Caco-2 (cell line): Measurements from ENCODE around the gene CDS1. TPM values are rescaled to one million over a fixed set of nuclear protein-coding genes. Genes with fewer than 3 reads are reported as not detected.

ENCODE experiments used
- BruUV-seq: library from RNA; stranded (reverse); fragments of 400-500 nt; replicated peaks from 2 replicates; lab custom pipeline; 2021; lab: Mats Ljungman, UMichigan
- CTCF ChIA-PET: fragments of 300-600 bp; sonication (Branson Sonifier 250); formaldehyde crosslinking; loops from one replicate; lab custom pipeline; 2022; ENCODE audit warnings: antibody characterized with exemption; lab: Charles Lee
- POLR2A ChIA-PET: fragments of 300-600 bp; sonication (Branson Sonifier 250); formaldehyde crosslinking; loops from one replicate; lab custom pipeline; 2022; ENCODE audit warnings: antibody characterized with exemption; lab: Charles Lee
- DNase-seq, 2 experiments: peaks; one replicate each; pipeline versions ENCODE4 v3.0.0 to v3.0.0-alpha.2; 2020 to 2022
- H3K27me3 ChIP-seq: replicated peaks from 2 replicates; pipeline ENCODE4 v1.6.0; 2011; ENCODE audit warnings: low read length; ENCODE audit not compliant: control insufficient read depth, insufficient read depth
- H3K36me3 ChIP-seq: 2 replicates; pipeline ENCODE4 v1.5.1; 2011; ENCODE audit warnings: low read length; ENCODE audit not compliant: control insufficient read depth, insufficient read depth
- H3K4me1 ChIP-seq: fragments of 250-450 bp; sonication (Bioruptor Pico); 2 replicates; pipeline ENCODE4 v1.5.1; 2020; ENCODE audit warnings: mild to moderate bottlenecking
- H3K4me3 ChIP-seq: 2 replicates; pipeline ENCODE4 v1.5.1; 2011; ENCODE audit warnings: low read depth, mild to moderate bottlenecking, control low read depth, low read length
- H3K9me3 ChIP-seq: fragments of 250-450 bp; sonication (Bioruptor Pico); 2 replicates; pipeline ENCODE4 v1.5.1; 2020; ENCODE audit warnings: mild to moderate bottlenecking, moderate library complexity
- H3K27ac Mint-ChIP-seq: one replicate; pipeline ENCODE4 v1.8.0; 2022; ENCODE audit warnings: mixed read lengths; ENCODE audit not compliant: unreplicated experiment
- H3K27me3 Mint-ChIP-seq: one replicate; pipeline ENCODE4 v1.8.0; 2022; ENCODE audit warnings: mixed read lengths; ENCODE audit not compliant: insufficient read depth, unreplicated experiment
- H3K36me3 Mint-ChIP-seq: one replicate; pipeline ENCODE4 v1.8.0; 2022; ENCODE audit warnings: mild to moderate bottlenecking, mixed read lengths; ENCODE audit not compliant: insufficient read depth, unreplicated experiment
- H3K4me1 Mint-ChIP-seq: one replicate; pipeline ENCODE4 v1.8.0; 2022; ENCODE audit warnings: low read depth, mixed read lengths; ENCODE audit not compliant: unreplicated experiment
- H3K4me3 Mint-ChIP-seq: one replicate; pipeline ENCODE4 v1.8.0; 2022; ENCODE audit warnings: mild to moderate bottlenecking, moderate library complexity, mixed read lengths; ENCODE audit not compliant: unreplicated experiment
- H3K9me3 Mint-ChIP-seq: one replicate; pipeline ENCODE4 v1.8.0; 2022; ENCODE audit warnings: mixed read lengths; ENCODE audit not compliant: unreplicated experiment
- intact Hi-C: fragments of 100-400 bp; cut with micrococcal nuclease; formaldehyde crosslinking; loops from one replicate; pipeline ENCODE4 v1.10.0; 2022; ENCODE audit not compliant: unreplicated experiment
- total RNA-seq: library from RNA; stranded (reverse); gene quantifications from 2 replicates; pipeline ENCODE4 v1.2.3, GENCODE V29; 2022
- TF ChIP-seq, protein P1 (sequence below), 2 experiments: fragments of 200-600 bp in 1 of 2; IDR thresholded peaks; 1 replicate in 1 of 2; 2 replicates in 1 of 2; pipeline versions ENCODE4 v1.5.1 to v1.8.0; 2011 to 2022; ENCODE audit warnings: antibody characterized with exemption in 1 of 2, control low read depth in 1 of 2, inconsistent platforms in 1 of 2, low read depth in 1 of 2, low read length in 1 of 2, mild to moderate bottlenecking in 1 of 2, moderate library complexity in 1 of 2; ENCODE audit not compliant: insufficient read depth in 1 of 2, severe bottlenecking in 1 of 2, unreplicated experiment in 1 of 2

The CDS1 gene
- total RNA-seq, 1 experiment from 2014 or later = 18.1 TPM

DNA sequence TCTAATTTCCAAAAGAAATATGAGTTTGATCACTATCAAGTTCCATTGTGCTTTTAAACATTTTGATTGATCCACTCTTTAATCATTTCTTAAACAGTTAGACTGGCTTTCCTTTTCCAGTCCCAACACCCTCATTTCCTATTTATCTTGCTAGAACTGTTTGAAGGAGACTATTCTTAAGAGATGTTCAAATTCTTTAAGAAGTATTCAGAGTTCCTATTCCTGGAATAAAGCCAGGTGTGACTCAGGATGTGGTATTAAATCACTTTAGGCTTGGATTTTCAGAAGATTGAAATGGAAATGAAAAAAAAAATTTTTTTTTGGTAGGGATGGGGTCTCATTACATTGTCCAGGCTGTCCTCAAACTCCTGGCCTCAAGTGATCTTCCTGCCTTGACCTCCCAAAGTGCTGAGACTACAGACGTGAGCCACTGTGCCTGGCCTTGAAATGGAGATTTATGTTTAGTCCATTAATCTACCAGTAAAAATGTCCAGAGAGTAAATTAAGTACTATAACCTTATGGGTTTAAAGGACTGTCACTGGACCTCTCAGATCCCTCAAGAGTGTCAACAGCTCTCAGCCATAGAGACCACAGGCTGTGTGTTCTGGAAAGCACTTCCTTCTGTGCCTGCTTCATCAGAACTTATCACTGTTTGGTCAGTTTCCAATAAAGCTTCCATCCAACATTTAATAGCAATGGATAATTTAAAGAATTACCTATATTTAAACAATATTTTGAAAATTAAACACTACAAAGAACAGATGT is 90.7 kb downstream of the CDS1 start:
- no peaks in the 10 kb centered on the region for H3K9me3 Mint-ChIP-seq
- no peak overlapping the region for H3K4me3 Mint-ChIP-seq
- CTCF ChIA-PET = no interaction called here
- H3K4me1 ChIP-seq = no peaks in the 10 kb centered on the region
- no peaks in the 10 kb centered on the region for H3K4me1 Mint-ChIP-seq
- intact Hi-C loops = no loop called here
- no peaks in the 10 kb centered on the region for H3K27me3 Mint-ChIP-seq
- POLR2A ChIA-PET = no interaction called here
- H3K27me3 ChIP-seq = no peaks in the 10 kb centered on the region
- no peak overlapping the region for H3K27ac Mint-ChIP-seq
- H3K36me3 ChIP-seq = no peaks in the 10 kb centered on the region; the same call in 1 of the 2 replicates
- BruUV-seq = no TSS peak
- peaks cover 37% of the 10 kb centered on the region for H3K36me3 Mint-ChIP-seq
- no peak for DNase-seq
- H3K4me3 ChIP-seq = no peak overlapping the region
- TF ChIP-seq, protein P1, sequence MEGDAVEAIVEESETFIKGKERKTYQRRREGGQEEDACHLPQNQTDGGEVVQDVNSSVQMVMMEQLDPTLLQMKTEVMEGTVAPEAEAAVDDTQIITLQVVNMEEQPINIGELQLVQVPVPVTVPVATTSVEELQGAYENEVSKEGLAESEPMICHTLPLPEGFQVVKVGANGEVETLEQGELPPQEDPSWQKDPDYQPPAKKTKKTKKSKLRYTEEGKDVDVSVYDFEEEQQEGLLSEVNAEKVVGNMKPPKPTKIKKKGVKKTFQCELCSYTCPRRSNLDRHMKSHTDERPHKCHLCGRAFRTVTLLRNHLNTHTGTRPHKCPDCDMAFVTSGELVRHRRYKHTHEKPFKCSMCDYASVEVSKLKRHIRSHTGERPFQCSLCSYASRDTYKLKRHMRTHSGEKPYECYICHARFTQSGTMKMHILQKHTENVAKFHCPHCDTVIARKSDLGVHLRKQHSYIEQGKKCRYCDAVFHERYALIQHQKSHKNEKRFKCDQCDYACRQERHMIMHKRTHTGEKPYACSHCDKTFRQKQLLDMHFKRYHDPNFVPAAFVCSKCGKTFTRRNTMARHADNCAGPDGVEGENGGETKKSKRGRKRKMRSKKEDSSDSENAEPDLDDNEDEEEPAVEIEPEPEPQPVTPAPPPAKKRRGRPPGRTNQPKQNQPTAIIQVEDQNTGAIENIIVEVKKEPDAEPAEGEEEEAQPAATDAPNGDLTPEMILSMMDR (IDR thresholded peaks at IDR 0.05; ENCODE audit: insufficient read depth in 1 of 2, low read depth in 1 of 2, low read length in 1 of 2, severe bottlenecking in 1 of 2, unreplicated experiment in 1 of 2) = no peak
- no peaks in the 10 kb centered on the region for H3K9me3 ChIP-seq

DNA sequence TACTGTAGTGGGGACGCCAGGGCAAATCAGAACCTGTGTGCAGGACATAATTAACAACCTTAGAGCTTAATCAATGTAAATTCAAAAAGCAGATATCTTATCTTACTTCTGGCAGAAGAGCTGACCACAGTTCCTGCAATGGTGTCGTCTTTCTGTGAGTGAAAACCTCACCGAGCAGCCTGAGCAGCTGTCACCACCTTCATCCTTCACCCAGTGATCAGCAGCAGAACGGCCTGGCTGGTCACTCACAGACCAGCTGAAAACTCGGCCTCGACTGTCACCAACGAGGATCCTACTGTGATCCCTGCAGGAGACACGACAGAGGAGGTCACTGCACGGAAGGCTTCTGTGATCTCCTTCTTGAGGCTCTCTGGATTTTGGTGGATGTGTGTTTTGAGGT is 94.2 kb downstream of the CDS1 start:
- H3K27me3 Mint-ChIP-seq = no peaks in the 10 kb centered on the region
- POLR2A ChIA-PET = no interaction called here
- H3K27ac Mint-ChIP-seq = no peak overlapping the region
- H3K4me3 ChIP-seq = no peak overlapping the region
- BruUV-seq = no TSS peak
- TF ChIP-seq, protein P1 (IDR thresholded peaks at IDR 0.05; ENCODE audit: insufficient read depth in 1 of 2, low read depth in 1 of 2, low read length in 1 of 2, severe bottlenecking in 1 of 2, unreplicated experiment in 1 of 2) = no peak
- no peak for DNase-seq
- H3K9me3 Mint-ChIP-seq = no peaks in the 10 kb centered on the region
- intact Hi-C loops = no loop called here
- H3K36me3 ChIP-seq = no peaks in the 10 kb centered on the region; the same call in none of the 2 replicates
- no peaks in the 10 kb centered on the region for H3K27me3 ChIP-seq
- CTCF ChIA-PET = no interaction called here
- H3K9me3 ChIP-seq = no peaks in the 10 kb centered on the region
- peaks cover 67% of the 10 kb centered on the region for H3K36me3 Mint-ChIP-seq
- peaks cover 9% of the 10 kb centered on the region for H3K4me1 ChIP-seq
- H3K4me1 Mint-ChIP-seq = no peaks in the 10 kb centered on the region
- H3K4me3 Mint-ChIP-seq = no peak overlapping the region

DNA sequence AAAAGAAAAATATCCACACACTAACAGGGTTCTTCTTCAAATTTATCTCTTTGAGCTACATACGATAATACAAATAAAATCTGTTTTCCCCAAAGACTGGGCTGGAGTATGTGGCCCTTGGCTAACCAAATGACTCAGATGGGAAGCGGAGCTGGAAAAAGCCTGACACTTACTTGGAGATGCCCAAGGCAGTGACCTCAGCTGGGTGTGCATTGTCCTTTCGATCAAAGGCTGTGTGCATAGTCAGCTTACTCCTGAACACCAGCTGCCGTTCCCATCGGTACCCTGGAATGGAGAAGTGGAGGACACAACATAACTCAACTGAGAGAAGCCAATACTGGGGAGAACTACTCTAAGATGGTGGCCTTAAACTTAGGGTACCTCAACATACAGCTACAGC is 95.1 kb downstream of the CDS1 start:
- BruUV-seq = no TSS peak
- H3K27me3 ChIP-seq = no peaks in the 10 kb centered on the region
- no peaks in the 10 kb centered on the region; the same call in none of the 2 replicates for H3K36me3 ChIP-seq
- H3K9me3 ChIP-seq = no peaks in the 10 kb centered on the region
- no peak for DNase-seq
- peaks cover 60% of the 10 kb centered on the region for H3K36me3 Mint-ChIP-seq
- H3K4me1 Mint-ChIP-seq = no peaks in the 10 kb centered on the region
- peaks cover 11% of the 10 kb centered on the region for H3K4me1 ChIP-seq
- TF ChIP-seq, protein P1 (IDR thresholded peaks at IDR 0.05; ENCODE audit: insufficient read depth in 1 of 2, low read depth in 1 of 2, low read length in 1 of 2, severe bottlenecking in 1 of 2, unreplicated experiment in 1 of 2) = no peak
- intact Hi-C loops = no loop called here
- H3K27ac Mint-ChIP-seq = no peak overlapping the region
- no peak overlapping the region for H3K4me3 ChIP-seq
- H3K4me3 Mint-ChIP-seq = no peak overlapping the region
- no peaks in the 10 kb centered on the region for H3K9me3 Mint-ChIP-seq
- ChIA-PET CTCF (no interaction called here), POLR2A (no interaction called here)
- H3K27me3 Mint-ChIP-seq = no peaks in the 10 kb centered on the region
